Smooth muscle cell of the brain vasculature (primary cell): ENCODE results near the gene TIGD3.
A peak's percentile ranks its signal among the peaks of the same experiment; 100 is the strongest.
"Not testable (repeated sequence)": the region's sequence is repeated elsewhere in the genome, so short reads cannot be mapped to it uniquely, and the experiment has no call there.

Experiments used
- DNase-seq: peaks from one replicate; pipeline ENCODE4 v3.0.0-alpha.2; 2012; ENCODE audit warnings: low read depth, low spot score

TIGD3 gene

DNA sequence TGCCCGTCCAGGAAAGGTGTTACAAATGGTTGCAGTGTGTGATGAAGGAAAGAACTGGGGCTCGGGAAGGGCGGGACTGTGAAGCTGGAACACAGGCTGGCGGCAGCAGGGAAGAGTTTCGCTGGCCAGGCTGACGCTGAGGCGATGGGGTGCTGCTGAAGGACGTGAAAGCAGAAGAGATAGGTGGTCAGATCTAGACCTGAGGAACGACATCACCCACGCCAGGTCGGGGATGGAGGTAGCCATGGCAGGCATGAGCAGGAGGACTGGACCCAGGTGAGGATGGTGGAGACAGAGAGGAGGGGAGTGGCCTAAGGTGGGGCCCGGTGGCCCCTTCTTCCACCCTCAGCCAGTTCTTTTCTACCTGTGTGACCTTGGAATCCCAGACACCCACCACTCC is 30.7 kb upstream of the TIGD3 start:
- DNase-seq = no peak

GRCh38 chr11:65325435-65325834 is 29.1 kb upstream of the TIGD3 start:
- no peak for DNase-seq

- no peak for DNase-seq
These were observed 27.5 kb upstream of the TIGD3 start for GRCh38 chr11:65327021-65327420.

DNA sequence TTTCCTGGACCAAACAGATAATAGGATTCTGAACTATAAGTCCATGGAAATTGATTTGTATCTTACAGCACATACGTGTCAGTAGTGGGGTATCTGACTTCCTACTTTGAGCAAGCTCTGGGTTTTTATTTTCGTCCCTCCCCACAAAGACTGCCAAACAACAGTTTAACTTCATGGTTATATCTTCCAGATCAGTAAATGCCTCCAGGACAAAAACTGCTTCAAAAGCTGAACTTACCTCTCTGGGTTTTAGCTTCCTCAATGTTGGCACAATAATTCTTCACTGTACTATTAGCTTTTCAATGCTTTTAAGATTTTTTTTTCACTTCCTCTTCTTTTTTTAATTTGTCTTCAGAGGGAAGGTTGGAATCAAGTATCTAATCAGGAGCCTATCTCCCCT is 25.1 kb upstream of the TIGD3 start:
- DNase-seq = no peak

- peak; percentile 90 for DNase-seq
These were observed 24.6 kb upstream of the TIGD3 start for GRCh38 chr11:65329944-65330403.

DNA sequence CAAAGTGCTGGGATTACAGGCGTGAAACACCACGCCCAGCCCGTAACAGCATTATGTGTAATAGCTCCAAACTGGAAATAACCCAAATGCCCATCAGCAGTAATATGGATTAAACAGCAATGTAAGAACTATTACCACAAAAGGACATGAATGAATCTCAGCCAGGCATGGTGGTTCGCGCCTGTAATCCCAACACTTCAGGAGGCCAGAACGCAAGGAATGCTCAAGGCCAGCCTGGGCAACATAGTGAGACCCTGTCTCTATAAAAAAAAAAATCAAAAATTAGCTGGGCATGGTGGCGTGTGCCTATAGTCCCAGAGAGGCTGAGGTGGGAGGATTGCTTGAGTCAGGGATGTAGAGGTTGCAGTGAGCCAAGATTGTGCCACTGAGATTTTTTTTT is 24.0 kb upstream of the TIGD3 start:
- no peak for DNase-seq

- not testable (repeated sequence) for DNase-seq
These were observed 22.0 kb upstream of the TIGD3 start for GRCh38 chr11:65332591-65332990.

DNA sequence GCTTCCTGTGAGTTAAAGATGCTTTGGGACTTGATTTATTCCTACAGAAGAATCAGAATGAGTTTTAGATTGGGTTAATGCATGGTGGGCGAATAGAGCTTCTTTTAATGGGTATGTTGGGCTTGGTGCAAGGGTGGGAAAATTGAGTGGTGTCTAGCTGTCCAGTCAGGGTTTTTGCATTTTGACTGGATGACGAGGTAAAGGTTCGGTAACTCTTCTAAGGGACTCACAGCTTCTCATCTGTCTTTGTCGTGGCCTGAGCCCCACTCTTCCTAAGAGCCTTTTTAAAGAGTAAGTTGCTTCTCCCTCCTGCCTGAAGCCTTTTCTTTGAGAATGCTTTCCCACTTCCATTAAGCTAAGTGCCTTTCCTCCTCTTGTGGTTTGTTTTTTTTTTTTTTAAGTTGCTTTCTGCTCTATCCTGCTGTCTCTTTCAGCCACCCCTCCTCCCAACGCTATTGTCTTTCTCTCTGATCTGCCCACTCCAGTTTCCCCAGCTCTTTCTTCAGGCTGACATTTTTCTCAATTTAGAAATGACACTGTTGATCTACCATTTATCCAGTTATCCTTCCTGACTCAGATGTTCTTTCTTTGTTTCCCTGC is 19.8 kb upstream of the TIGD3 start:
- DNase-seq = no peak

DNA sequence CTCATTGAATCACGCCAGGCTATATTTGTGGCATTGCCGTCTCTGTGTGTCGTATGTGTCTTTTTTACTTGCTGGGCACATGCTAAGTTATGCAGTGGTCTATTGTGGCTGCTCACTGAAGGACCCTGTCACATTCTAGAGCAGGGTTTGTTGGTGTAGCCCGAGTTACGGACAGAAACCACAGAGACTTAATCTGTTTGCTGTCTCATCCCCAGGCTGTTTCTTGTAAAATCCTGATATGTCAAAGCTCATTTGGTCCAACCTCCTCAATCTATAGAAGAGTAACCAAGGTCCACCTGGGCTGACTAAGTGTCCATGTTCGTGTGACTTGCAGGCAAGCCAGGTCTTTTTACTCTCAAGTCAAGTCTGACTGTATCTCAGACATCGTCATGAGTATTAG is 15.9 kb upstream of the TIGD3 start:
- no peak for DNase-seq

DNA sequence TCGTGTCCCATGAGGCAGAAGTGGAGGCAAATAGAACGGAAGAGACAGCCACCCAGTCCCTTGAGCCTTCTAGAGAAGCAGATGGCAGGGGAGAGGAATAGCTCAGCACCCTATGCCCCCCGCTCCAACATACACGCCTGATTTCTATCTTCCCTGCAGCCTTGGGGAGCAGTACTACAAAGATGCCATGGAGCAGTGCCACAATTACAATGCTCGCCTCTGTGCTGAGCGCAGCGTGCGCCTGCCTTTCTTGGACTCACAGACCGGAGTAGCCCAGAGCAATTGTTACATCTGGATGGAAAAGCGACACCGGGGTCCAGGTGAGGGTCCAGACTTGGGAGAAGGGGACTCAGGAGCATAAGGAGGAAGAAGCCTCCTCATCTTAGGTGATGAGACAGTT is 14.3 kb upstream of the TIGD3 start:
- DNase-seq = no peak

DNA sequence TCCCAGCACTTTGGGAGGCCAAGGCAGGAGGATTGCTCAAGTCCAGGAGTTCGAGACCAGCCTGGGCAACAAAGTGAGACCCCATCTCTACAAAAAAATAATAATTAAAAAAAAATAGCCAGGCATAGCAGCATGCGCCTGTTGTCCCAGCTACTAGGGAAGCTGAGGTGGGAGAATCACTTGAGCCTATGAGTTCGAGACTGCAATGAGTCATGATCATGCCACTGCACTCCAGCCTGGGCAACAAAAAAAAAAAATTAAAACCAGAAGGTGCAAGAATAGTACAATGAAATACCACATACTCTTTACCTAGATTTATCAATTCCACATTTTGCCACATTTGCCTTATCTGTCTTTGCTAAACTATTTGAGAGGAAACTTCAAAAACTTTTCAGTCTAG is 12.7 kb upstream of the TIGD3 start:
- DNase-seq = no peak

DNA sequence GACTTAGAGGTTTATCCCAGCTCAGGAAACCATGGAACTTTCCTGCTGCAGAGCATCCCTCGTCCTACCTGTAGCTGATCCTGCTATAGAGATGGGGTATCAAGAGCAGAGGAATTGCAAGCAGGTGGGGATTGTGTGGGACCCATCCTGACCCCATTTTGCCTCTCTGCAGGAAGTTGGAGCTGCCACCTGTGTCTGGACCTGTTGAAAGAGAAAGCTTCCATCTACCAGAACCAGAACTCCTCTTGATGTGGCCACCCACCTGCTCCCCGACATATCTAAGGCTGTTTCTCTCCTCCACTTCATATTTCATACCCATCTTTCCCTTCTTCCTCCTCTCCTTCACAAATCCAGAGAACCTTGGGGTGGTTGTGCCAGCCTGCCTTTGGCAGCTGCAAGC is 3.0 kb upstream of the TIGD3 start:
- DNase-seq = no peak

DNA sequence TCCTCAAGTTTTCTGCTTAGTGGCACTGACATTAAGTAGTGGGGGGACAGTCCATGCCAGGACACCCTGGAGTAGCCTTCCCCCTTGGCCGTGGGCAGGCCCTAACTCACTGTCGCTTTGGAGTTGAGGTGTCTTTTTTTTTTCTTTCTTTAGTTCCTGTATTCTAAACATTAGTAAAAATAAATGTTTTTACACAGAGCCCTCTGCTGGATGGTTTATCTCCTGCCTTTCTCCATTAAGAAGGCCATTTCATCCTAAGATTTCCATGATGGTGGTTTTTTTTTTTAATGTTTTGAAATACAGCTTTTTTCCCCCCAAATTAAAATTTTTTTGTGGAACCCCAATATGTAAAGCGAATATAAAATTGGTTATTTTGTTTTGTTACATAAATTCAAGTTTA is 1.8 kb upstream of the TIGD3 start:
- DNase-seq = no peak

GRCh38 chr11:65353376-65353775 is 1.2 kb upstream of the TIGD3 start:
- no peak for DNase-seq

- no peak for DNase-seq
These were observed 669 bp upstream of the TIGD3 start for GRCh38 chr11:65353900-65354264.

DNA sequence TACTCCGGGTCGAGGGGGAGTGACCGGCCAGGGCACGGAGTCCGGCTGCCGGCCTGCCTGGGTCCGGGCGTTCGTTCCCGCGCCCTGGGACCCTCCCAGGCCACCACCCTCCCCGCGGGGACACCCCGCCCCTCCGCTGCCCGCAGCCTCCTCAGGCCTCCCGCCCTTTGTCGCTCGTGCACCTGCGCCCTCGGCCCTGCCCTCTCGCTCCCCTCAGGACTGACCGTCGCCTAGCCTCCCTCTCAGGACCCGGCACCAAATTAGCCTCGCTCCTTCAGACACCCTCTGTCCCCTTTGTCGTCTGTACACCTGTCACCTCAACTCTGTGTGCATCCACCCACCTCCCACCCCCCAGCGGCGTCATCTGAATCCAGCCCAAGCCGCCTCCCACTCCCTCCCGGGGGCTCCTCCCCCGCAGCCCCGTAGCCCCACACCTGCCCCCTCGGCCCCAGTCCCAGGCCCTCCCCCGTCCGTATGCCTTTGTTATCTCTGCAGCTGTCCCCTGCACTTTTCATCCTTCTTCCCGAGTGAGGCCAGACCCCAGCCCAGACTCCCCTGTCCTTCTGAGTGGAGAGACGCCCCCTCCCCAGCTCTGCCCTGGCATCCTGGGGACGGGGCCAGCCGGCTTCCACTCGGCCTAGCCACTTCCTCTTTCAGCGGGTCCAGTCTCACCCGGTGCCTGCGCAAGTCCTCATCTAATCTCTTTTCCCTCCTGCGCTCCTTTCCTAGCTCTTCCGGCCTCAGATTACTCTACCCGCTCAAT is 643 bp downstream of the TIGD3 start:
- no peak for DNase-seq

DNA sequence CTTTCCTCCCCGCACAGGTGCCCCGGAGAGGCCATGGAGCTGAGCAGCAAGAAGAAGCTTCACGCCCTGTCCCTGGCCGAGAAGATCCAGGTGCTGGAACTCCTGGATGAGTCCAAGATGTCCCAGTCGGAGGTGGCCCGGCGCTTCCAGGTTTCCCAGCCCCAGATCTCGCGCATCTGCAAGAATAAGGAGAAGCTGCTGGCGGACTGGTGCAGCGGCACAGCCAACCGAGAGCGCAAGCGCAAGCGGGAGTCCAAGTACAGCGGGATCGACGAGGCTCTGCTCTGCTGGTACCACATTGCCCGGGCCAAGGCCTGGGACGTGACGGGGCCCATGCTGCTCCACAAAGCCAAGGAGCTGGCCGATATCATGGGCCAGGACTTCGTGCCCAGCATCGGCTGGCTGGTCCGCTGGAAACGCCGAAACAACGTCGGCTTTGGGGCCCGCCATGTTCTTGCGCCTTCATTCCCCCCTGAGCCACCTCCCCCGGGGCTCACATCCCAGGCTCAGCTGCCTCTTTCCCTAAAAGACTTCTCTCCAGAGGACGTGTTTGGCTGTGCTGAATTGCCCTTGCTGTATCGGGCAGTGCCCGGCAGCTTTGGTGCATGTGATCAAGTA is 1.3 kb downstream of the TIGD3 start:
- DNase-seq = no peak

DNA sequence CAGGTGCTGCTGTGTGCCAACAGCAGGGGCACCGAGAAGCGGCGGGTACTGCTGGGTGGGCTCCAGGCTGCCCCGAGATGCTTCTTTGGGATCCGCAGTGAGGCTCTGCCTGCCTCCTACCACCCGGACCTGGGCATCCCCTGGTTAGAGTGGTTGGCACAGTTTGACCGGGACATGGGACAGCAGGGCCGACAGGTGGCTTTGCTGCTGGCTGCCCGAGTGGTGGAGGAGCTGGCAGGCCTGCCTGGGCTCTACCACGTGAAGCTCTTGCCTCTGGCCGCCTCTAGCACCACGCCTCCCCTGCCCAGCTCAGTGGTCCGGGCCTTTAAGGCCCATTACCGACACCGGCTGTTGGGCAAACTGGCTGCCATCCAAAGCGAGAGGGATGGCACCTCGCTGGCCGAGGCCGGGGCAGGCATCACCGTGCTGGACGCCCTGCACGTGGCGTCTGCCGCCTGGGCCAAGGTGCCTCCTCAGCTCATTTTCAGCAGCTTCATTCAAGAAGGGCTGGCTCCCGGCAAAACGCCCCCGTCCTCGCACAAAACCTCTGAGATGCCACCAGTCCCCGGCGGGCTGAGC is 1.9 kb downstream of the TIGD3 start:
- no peak for DNase-seq

GRCh38 chr11:65357856-65358356 is 3.4 kb downstream of the TIGD3 start:
- DNase-seq = no peak

DNA sequence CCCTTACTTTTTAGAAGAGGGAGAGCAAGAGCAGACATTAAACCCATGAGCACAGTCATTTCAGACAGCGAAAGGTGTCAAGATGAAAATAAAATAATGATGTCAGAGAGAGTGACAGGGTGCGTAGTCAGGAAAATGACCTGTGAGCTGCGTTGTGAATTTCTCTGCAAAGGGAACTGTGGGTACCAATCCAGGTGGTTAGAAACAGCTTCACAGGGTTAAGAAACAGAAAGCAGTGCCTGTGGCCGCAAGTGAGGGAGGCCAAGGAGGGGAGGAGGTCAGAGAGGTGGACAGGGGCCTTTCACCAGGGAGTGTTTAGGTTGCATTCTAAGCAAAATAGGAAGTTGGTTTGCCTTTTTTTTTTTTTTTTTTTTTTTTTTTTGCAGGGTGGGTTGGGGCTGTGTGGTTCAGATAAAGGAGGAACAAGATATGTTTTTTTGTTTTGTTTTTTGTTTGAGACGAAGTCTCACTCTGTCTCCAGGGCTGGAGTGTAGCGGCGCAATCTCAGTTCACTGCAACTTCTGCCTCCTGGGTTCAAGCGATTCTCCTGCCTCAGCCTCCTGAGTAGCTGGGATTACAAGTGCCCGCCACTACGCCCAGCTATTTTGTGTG is 7.9 kb downstream of the TIGD3 start:
- no peak for DNase-seq

DNA sequence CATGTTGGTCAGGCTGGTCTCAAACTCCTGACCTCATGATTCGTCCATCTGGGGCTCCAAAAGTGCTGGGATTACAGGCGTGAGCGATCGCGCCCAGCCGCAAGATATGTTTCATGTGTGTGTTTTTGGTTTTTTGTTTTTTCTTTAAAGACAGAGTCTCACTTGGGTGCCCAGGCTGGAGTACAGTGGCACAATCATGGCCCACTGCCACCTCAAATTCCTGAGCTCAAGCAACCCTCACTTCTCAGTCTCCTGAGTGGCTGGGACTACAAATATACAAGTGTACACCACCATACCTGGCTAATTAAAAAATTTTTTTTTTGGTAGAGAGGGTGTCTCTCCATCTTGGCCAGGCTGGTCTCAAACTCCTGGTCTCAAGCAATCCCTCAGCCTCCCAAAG is 8.4 kb downstream of the TIGD3 start:
- no peak for DNase-seq

DNA sequence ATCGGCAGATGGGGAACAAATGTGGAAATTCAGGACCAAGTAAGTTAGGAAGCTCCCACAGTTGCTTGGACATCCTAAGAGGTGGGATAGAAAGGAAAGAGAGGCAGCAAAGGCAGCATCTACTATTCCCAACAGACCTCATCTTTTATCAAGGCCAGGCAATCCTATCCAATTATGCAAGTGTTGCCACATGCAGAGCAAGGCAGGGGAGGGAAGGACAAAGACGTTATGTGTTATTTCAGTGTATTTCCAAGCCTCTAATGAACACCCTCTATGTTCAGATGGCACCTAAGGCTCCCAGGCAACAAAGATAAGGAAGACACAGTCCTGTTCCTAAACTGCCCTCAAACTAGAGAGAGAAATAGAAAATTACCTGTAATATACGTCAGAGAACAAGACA is 9.2 kb downstream of the TIGD3 start:
- no peak for DNase-seq
